ENCODE measurements around the gene TTC7B.

The TTC7B gene

DNA sequence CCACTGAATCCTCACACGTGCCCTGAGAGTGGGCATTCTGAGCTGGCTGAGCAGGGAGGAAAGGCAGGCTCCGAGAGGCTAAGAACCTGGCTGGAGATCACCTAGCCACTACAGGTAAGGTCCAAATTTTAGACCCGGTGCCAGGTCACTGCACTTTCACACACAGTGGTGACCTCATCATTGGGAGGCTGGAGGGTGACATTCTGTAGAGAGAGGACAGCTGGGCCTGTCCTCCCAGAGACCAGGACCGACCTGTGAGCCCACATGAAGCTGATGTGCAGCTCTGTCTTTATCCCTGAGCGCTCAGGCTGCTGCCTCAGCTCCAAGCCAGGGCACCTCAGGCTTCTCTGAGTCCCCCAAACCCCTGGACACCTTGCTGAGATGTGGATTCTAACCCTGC, 4.1 kb downstream of the TTC7B start:
- no peak overlapping the region for H2AFZ ChIP-seq (ENCODE audit: low read depth, low read length, severe bottlenecking)
- no peak overlapping the region for H3K27ac ChIP-seq (ENCODE audit: low read depth, low read length)
- no peak overlapping the region for H3K4me3 ChIP-seq (ENCODE audit: insufficient read depth, low read length, poor library complexity, severe bottlenecking)
- TF ChIP-seq, protein P1, sequence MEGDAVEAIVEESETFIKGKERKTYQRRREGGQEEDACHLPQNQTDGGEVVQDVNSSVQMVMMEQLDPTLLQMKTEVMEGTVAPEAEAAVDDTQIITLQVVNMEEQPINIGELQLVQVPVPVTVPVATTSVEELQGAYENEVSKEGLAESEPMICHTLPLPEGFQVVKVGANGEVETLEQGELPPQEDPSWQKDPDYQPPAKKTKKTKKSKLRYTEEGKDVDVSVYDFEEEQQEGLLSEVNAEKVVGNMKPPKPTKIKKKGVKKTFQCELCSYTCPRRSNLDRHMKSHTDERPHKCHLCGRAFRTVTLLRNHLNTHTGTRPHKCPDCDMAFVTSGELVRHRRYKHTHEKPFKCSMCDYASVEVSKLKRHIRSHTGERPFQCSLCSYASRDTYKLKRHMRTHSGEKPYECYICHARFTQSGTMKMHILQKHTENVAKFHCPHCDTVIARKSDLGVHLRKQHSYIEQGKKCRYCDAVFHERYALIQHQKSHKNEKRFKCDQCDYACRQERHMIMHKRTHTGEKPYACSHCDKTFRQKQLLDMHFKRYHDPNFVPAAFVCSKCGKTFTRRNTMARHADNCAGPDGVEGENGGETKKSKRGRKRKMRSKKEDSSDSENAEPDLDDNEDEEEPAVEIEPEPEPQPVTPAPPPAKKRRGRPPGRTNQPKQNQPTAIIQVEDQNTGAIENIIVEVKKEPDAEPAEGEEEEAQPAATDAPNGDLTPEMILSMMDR (IDR thresholded peaks at IDR 0.05; ENCODE audit: insufficient read depth, low read length, poor library complexity, severe bottlenecking), result no peak
- no peak for TF ChIP-seq EZH2phosphoT487 (conservative IDR thresholded peaks at IDR 0.05; ENCODE audit: low read length)
- no peaks in the 10 kb centered on the region for H4K20me1 ChIP-seq (ENCODE audit: low read depth, low read length)
- no peaks in the 10 kb centered on the region for H3K79me2 ChIP-seq (ENCODE audit: insufficient read depth, low read length)
- no peaks in the 10 kb centered on the region for H3K27me3 ChIP-seq (ENCODE audit: low read length)
- no peak overlapping the region for H3K4me2 ChIP-seq (ENCODE audit: low read depth, low read length, poor library complexity, severe bottlenecking)
- H3F3A ChIP-seq (ENCODE audit: insufficient read depth), result no peaks in the 10 kb centered on the region
- H3K9me3 ChIP-seq (ENCODE audit: insufficient read depth, low read length), result no peaks in the 10 kb centered on the region
- H3K9me2 ChIP-seq (replicated peaks; ENCODE audit: insufficient read depth, low read length), result no peaks in the 10 kb centered on the region
- no peak overlapping the region for H3K9ac ChIP-seq (ENCODE audit: low read length)
- no peaks in the 10 kb centered on the region for H3K36me3 ChIP-seq (ENCODE audit: low read length)

DNA sequence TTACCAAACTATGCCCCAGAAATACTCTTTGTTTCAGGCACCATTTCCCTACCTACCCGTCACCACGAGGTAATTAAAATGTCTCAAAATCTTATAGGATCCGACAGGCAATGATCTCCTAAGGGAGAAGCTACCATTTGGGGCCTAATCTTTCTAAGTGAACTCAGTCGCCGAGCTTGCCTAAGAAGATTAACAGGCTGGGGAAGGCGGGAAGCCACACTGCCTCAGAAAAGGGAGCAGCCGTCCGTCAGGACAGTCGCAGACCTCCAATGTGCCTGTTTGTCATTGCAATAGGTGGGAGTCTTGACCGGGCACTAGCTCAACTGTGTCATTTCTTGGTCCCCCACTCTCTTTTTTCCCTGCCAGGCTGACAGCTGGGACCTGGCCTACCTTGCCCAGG, 4.6 kb downstream of the TTC7B start:
- no peaks in the 10 kb centered on the region for H3K79me2 ChIP-seq (ENCODE audit: insufficient read depth, low read length)
- H3K36me3 ChIP-seq (ENCODE audit: low read length), result no peaks in the 10 kb centered on the region
- no peak overlapping the region for H2AFZ ChIP-seq (ENCODE audit: low read depth, low read length, severe bottlenecking)
- H4K20me1 ChIP-seq (ENCODE audit: low read depth, low read length), result no peaks in the 10 kb centered on the region
- no peak overlapping the region for H3K9ac ChIP-seq (ENCODE audit: low read length)
- no peaks in the 10 kb centered on the region for H3F3A ChIP-seq (ENCODE audit: insufficient read depth)
- H3K27ac ChIP-seq (ENCODE audit: low read depth, low read length), result no peak overlapping the region
- no peak overlapping the region for H3K4me2 ChIP-seq (ENCODE audit: low read depth, low read length, poor library complexity, severe bottlenecking)
- no peaks in the 10 kb centered on the region for H3K27me3 ChIP-seq (ENCODE audit: low read length)
- H3K9me2 ChIP-seq (replicated peaks; ENCODE audit: insufficient read depth, low read length), result no peaks in the 10 kb centered on the region
- H3K4me3 ChIP-seq (ENCODE audit: insufficient read depth, low read length, poor library complexity, severe bottlenecking), result no peak overlapping the region
- TF ChIP-seq, protein P1 (IDR thresholded peaks at IDR 0.05; ENCODE audit: insufficient read depth, low read length, poor library complexity, severe bottlenecking), result no peak
- no peak for TF ChIP-seq EZH2phosphoT487 (conservative IDR thresholded peaks at IDR 0.05; ENCODE audit: low read length)
- H3K9me3 ChIP-seq (ENCODE audit: insufficient read depth, low read length), result no peaks in the 10 kb centered on the region

DNA sequence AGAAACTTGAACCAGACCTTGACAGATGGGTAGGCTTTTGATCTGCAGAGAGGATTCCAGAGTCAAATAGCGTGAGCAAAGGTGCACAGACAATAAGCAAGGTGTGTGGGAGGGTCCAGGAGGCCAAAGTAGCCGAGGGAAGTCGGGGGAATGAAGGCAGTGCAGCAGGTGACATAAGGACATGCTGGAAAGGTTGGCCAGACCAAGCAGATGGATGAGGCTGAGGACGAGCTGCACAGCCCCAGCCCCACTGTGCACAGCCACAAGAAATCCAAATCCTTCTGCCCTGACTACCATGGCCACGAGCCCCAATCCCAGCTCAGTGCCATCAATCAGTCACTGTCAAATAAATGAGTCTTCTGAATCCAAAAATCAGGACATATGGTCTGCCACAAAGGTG, 5.4 kb downstream of the TTC7B start:
- Histone ChIP-seq H3K36me3 (ENCODE audit: low read length) (no peaks in the 10 kb centered on the region), H3K9ac (ENCODE audit: low read length) (no peak overlapping the region), H3K79me2 (ENCODE audit: insufficient read depth, low read length) (no peaks in the 10 kb centered on the region), H2AFZ (ENCODE audit: low read depth, low read length, severe bottlenecking) (no peak overlapping the region), H3K9me2 (replicated peaks; ENCODE audit: insufficient read depth, low read length) (no peaks in the 10 kb centered on the region), H4K20me1 (ENCODE audit: low read depth, low read length) (no peaks in the 10 kb centered on the region), H3F3A (ENCODE audit: insufficient read depth) (no peaks in the 10 kb centered on the region), H3K27ac (ENCODE audit: low read depth, low read length) (no peak overlapping the region), H3K9me3 (ENCODE audit: insufficient read depth, low read length) (no peaks in the 10 kb centered on the region), H3K4me2 (ENCODE audit: low read depth, low read length, poor library complexity, severe bottlenecking) (no peak overlapping the region), H3K4me3 (ENCODE audit: insufficient read depth, low read length, poor library complexity, severe bottlenecking) (no peak overlapping the region), H3K27me3 (ENCODE audit: low read length) (no peaks in the 10 kb centered on the region)
- TF ChIP-seq EZH2phosphoT487 (conservative IDR thresholded peaks at IDR 0.05; ENCODE audit: low read length), result no peak
- TF ChIP-seq, protein P1 (IDR thresholded peaks at IDR 0.05; ENCODE audit: insufficient read depth, low read length, poor library complexity, severe bottlenecking), result no peak

Measured in SU-DHL-6 (cell line).